ENCODE measurements around the gene CHEK1.
A peak's percentile ranks its signal among the peaks of the same experiment; 100 is the strongest.
"Not testable (repeated sequence)": the region's sequence is repeated elsewhere in the genome, so short reads cannot be mapped to it uniquely, and the experiment has no call there.

CHEK1 gene

DNA sequence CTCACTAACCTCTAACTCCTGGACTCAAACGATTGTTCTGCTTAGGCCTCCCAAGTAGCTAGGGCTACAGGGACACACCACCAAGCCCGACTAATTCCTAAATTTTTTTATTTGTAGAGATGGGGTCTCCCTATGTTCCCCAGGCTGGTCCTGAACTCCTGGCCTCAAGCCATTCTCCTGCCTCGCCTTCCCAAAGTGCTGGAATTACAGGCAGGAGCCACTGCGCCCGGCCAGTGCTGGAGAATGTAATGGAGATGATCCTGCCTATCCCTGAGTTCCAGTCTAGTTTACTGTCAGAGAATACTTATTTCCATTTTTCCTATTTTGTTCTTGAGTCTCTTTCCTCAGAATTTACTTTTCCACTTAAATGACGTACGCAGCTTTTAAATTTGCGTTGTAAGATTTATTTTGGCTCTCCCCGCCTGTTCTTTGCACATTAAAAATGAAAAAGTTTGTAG, at the start of gene CHEK1:
Gene CHEK1 (plus strand): TSS at position 408 of the 458 bp plus-strand sequence. CDS start 1,606 bp downstream, outside the sequence.
- peak; percentile 25 to 30 for DNase-seq

- not testable (repeated sequence) for DNase-seq
Observed at GRCh38 chr11:125577181-125577580, 47.8 kb upstream of the CHEK1 start.

- no peak for DNase-seq
Observed at GRCh38 chr11:125578783-125579182, 46.2 kb upstream of the CHEK1 start.

GRCh38 chr11:125579811-125580210, 45.2 kb upstream of the CHEK1 start:
- DNase-seq: no peak

GRCh38 chr11:125583496-125583895, 41.5 kb upstream of the CHEK1 start:
- DNase-seq: no peak

DNA sequence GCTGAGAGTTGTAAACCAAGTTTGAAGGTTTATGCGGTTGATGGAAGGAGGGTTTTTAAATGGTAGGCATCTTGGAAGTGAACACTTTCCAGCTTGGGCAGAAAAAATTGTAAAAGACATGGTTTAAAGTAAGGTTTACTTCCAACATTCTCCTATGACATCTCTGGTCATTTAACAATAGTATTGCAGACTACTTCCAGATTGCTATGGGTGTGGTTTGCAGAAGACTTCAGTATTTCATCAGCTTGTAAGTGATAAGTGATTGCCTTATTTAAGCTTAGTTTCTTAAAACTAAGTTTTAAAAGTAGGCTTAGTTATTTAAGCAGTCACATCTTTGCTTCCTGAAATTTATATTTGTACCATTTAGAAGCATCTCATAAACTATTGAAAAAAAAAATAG, 39.5 kb upstream of the CHEK1 start:
- no peak for DNase-seq

DNA sequence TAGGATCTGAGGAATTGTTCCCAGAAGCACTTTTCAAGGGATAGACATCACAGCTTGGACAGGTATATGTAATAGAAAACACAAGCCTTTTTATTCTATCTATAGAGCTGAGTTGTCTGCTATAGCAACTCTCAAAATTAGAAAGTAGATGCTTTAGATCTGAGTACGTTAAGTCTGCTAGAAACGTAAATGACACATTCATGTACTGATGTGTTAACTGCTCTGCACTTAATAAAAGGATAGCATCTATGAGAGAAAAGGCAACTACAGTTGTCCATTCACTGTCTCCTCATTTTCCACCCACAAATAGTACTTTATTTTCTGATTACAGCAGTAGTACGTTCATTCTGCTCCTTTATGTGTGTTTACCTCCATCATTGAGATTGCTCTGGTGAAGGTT, 38.3 kb upstream of the CHEK1 start:
- DNase-seq: no peak

DNA sequence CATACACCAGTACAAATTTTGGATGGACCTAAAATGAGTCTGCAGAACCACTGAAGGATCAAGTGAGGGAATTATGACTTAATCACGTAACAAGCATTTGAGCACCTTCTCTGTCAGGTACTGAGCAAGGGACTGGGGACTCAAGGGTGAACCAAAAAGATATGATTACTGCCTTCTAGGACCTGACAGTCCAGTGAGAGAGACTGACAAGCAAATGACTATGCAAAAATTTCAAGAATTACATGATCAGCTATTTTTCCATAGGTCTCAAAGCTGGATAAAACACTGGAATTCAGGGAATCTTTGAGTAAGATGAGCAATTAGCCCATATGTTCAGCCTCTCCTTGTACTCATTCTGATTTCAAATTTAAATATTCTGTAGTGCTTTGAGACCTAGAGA, 37.5 kb upstream of the CHEK1 start:
- no peak for DNase-seq

- no peak for DNase-seq
Observed at GRCh38 chr11:125588505-125588904, 36.5 kb upstream of the CHEK1 start.

DNA sequence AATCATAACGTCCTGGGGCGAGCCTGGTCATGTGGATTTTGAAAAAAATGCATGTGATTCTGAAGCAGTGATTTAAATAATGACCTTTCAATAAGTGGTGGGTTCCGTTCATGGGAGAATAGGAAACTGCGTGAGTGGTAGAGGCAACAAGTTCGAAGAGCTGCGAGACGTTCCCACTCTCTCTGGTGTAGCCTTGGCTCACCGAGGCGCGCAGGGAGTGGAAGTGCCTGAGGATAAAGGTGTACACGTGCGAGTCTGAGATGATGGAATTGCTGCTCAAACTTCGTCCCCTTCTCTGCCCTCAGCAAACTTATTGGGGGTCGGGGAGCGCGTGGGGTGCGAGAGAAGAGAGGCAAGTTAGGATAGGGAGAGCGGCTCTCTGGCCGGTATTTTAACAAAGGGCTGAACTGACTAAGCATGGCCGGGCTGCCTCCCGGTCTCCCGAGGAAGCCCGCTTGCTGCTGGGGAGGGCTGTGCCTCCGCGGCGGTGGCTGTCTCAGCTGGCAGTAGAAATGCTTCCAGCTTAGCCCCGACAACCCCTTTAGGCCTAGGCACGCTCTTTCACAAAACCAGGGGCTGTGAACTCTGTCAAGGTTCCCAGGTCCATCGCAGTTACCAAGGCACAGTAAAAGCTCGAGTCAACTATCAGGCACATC, 33.2 kb upstream of the CHEK1 start:
- peak in 1 of 2 experiments; percentile 33 for DNase-seq

- DNase-seq: peak; percentile 99 to 100
Observed at GRCh38 chr11:125592305-125593113, 32.5 kb upstream of the CHEK1 start, which contains the start of gene STT3A. STT3A (plus strand) TSS chr11:125592852; CDS start chr11:125595916, 3,064 bp downstream.

- DNase-seq: peak in 1 of 2 experiments; percentile 54
Observed at GRCh38 chr11:125593114-125593820, 31.7 kb upstream of the CHEK1 start.

GRCh38 chr11:125594958-125595357, 30.0 kb upstream of the CHEK1 start:
- DNase-seq: no peak

GRCh38 chr11:125600663-125601062, 24.3 kb upstream of the CHEK1 start:
- DNase-seq: no peak

- no peak for DNase-seq
Observed at GRCh38 chr11:125603207-125603606, 21.8 kb upstream of the CHEK1 start.

GRCh38 chr11:125605417-125605816, 19.5 kb upstream of the CHEK1 start:
- no peak for DNase-seq

DNA sequence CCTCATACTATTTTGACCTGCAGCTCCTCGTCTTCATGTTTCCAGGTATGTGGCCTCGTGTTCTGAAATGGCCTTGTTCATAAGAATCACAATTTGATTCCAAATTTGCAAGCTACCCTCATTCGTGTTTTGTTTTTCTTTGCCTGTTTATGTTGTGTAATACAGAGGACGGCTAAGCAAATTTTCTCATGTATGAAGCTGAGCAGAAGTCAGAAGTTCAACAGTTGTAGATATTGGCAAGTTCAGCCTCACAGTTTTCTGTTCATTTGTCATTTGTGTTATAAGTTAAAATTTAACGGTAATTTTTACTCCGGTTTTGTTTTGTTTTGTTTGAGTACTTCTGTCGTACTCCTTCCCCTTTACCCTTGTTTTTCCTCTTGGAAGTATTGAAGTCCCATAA, 15.4 kb upstream of the CHEK1 start:
- no peak for DNase-seq

- DNase-seq: no peak
Observed at GRCh38 chr11:125618383-125618782, 6.6 kb upstream of the CHEK1 start.

GRCh38 chr11:125621995-125622394, 3.0 kb upstream of the CHEK1 start:
- DNase-seq: no peak

DNA sequence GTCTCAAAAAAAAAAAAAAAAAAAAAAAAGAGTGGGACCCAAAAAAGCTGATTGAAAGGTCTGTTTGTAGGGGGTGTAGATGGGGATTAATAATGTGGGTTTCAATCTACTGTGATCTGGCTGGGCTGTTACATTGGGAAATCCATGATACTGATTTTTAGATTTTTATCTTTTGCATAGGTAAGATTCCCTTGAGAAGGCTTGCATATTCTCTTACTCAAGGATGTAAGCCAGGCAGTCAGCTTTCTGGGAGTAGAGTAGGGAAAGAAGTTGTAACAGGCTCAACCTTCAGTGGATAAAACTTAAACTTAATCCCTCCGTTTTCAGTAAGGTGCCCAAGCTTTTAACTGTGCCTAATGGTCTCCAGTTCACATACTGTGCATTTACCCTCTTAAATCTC, 1.9 kb upstream of the CHEK1 start:
- no peak for DNase-seq

DNA sequence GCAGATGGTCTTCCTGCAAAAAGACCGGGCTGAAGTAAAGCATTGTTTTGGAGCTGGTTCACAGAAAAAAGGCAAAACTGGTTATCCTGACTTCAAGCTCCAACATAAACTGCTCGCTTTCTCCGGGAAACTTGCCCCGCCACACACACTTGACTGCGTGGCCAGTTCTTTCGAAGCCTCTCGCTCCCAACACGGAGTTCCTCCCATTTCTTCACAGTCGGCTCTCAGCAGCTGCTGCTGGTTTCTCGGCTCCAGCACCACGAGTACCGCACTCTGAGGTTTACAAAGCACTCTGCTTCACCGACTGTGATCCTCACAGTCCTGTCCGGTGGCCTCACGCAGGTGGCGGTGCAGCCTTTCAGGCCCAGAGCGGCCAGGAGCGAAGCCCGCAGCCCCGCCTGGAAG, 264 bp downstream of the CHEK1 start:
- peak; percentile 57 to 60 for DNase-seq

- DNase-seq: peak; percentile 87 to 88
Observed at GRCh38 chr11:125625630-125626287, 796 bp downstream of the CHEK1 start.

Data from Kasumi-1 (cell line).